Neutrophil (primary cell): ENCODE data around the gene KIF26A.

Source experiments
- H3K27ac ChIP-seq: fragments of 200-600 bp; sonication (generic); 2 replicates; pipeline ENCODE4 v1.5.1; 2016; ENCODE audit warnings: mild to moderate bottlenecking, moderate library complexity
- H3K27me3 ChIP-seq: fragments of 200-600 bp; sonication (generic); 2 replicates; pipeline ENCODE4 v1.6.0; 2016; ENCODE audit warnings: mild to moderate bottlenecking
- H3K36me3 ChIP-seq: fragments of 200-600 bp; sonication (generic); 2 replicates; pipeline ENCODE4 v1.5.1; 2017
- H3K4me1 ChIP-seq, 2 experiments: fragments of 200-600 bp in 1 of 2; sonication (generic) in 1 of 2; 1 replicate in 1 of 2; 2 replicates in 1 of 2; pipeline versions ENCODE4 v1.5.1 to v1.6.1; 2013 to 2016; ENCODE audit warnings: low read depth in 1 of 2, low read length in 1 of 2, mild to moderate bottlenecking in 1 of 2, moderate library complexity in 1 of 2; ENCODE audit not compliant: control insufficient read depth in 1 of 2, insufficient read depth in 1 of 2
- H3K4me3 ChIP-seq, 2 experiments: fragments of 200-600 bp in 1 of 2; sonication (generic) in 1 of 2; 1 replicate in 1 of 2; 2 replicates in 1 of 2; pipeline ENCODE4 v1.5.1; 2013 to 2016; ENCODE audit warnings: low read depth in 1 of 2, low read length in 1 of 2, mild to moderate bottlenecking in 1 of 2, moderate library complexity in 1 of 2
- H3K9me3 ChIP-seq: fragments of 200-600 bp; sonication (generic); 2 replicates; pipeline ENCODE4 v1.5.1; 2016
- CTCF ChIP-seq: fragments of 200-600 bp; sonication (generic); IDR thresholded peaks from 2 replicates; pipeline ENCODE4 v1.5.1; 2016; ENCODE audit warnings: antibody characterized with exemption

The KIF26A gene

GRCh38 chr14:104114421-104115130 is 23.8 kb upstream of the KIF26A start:
- TF ChIP-seq CTCF = no peak
- Histone ChIP-seq H3K27me3 (peaks cover 63% of the 10 kb centered on the region), H3K27ac (no peak overlapping the region), H3K4me1 (no peaks in the 10 kb centered on the region), H3K36me3 (no peaks in the 10 kb centered on the region), H3K9me3 (no peaks in the 10 kb centered on the region), H3K4me3 (no peak overlapping the region)

- TF ChIP-seq CTCF = no peak
- no peak overlapping the region for H3K27ac ChIP-seq
- H3K36me3 ChIP-seq = no peaks in the 10 kb centered on the region
- no peak overlapping the region for H3K4me3 ChIP-seq
- no peaks in the 10 kb centered on the region for H3K4me1 ChIP-seq
- no peaks in the 10 kb centered on the region for H3K9me3 ChIP-seq
- peaks cover 69% of the 10 kb centered on the region for H3K27me3 ChIP-seq
Measured at GRCh38 chr14:104115131-104115600, 23.2 kb upstream of the KIF26A start.

GRCh38 chr14:104115691-104116287 is 22.6 kb upstream of the KIF26A start:
- Histone ChIP-seq H3K9me3 (no peaks in the 10 kb centered on the region), H3K36me3 (no peaks in the 10 kb centered on the region), H3K27me3 (peaks cover 75% of the 10 kb centered on the region), H3K27ac (no peak overlapping the region), H3K4me1 (no peaks in the 10 kb centered on the region), H3K4me3 (peak overlapping the region in 1 of 2 experiments; percentile 20)
- no peak for TF ChIP-seq CTCF

- Histone ChIP-seq H3K4me1 (no peaks in the 10 kb centered on the region), H3K27me3 (peaks cover 81% of the 10 kb centered on the region), H3K36me3 (no peaks in the 10 kb centered on the region), H3K9me3 (no peaks in the 10 kb centered on the region), H3K27ac (no peak overlapping the region), H3K4me3 (peak overlapping the region; percentile 20 to 32)
- no peak for TF ChIP-seq CTCF
Measured at GRCh38 chr14:104116288-104116755, 22.1 kb upstream of the KIF26A start.

GRCh38 chr14:104116756-104117340 is 21.5 kb upstream of the KIF26A start:
- Histone ChIP-seq H3K27ac (no peak overlapping the region), H3K4me3 (peak overlapping the region; percentile 20 to 32), H3K4me1 (no peaks in the 10 kb centered on the region), H3K36me3 (no peaks in the 10 kb centered on the region), H3K27me3 (peaks cover 85% of the 10 kb centered on the region), H3K9me3 (no peaks in the 10 kb centered on the region)
- no peak for TF ChIP-seq CTCF
